Activated CD8-positive, alpha-beta memory T cell treated with anti-CD3 and anti-CD28 coated beads, Interleukin-2, amount 50 U/mL, for 1 hour (primary cell): Measurements from ENCODE around the gene ANXA5.

Source experiments
- DNase-seq: peaks from one replicate; pipeline ENCODE4 v3.0.0-alpha.2; 2020; ENCODE audit errors: extremely low read depth

Gene ANXA5

DNA sequence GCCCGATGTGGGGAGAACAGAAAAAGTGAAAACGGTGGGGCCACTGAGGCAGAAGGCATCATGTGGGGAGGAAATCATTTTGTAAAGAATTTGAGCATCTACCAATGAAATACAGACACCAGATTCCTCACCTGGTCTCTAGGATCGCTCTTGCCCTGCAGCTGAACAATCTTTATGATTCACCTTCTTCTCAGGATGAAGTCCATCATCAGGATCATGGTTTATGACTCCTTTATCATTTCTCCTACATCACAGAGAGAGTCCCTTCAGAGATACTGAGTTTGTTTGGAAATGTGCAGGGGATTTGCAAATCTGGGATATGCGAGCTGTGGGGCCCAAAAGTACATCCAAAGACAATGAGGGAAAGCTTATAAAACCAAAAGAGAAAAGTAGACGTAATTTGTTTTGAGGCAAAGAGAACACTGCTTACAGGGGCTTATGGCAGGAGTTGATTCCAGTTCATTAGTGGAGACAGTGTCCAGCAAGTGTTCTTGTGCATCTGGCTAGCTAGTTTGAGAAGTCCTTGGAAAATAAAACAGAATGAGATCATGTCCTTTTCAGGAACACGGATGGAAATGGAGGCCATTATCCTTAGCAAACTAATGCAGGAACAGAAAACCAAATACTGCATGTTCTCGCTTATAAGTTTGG lies 15.3 kb upstream of the ANXA5 start:
- no peak for DNase-seq

DNA sequence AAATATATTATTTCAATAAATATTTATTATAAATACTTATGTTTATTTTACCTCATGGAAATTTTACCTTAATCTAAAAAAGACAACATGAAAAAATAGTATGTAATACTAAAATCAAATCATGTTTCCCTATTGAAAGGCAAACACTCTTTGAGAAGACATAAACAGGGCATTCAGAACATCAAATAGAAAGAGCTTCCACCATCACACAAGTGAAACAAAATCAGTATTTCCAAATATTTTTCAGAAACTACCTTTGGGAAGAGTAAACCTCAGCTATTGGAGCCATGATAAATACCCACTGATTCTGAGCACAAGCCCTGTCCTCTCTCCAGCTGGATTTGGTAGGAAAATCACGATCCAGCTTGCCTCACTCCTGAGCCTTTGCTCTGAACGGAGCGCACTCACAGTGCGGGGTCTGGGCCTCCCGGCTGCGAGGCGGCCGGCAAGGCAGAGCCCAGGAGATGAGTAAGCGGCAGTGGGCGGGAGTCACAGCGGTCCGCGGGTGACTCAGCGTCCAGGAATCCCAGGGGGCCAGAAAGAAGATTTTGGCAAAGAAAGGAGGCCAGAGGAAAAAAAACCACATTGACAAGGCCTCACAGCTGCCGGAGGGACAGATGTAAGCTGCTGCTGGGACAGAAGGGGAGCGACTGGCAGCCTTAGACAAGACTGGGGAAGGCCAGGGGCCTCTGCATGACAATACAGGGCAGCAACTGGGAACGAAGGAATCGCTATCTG lies 14.7 kb upstream of the ANXA5 start:
- no peak for DNase-seq

DNA sequence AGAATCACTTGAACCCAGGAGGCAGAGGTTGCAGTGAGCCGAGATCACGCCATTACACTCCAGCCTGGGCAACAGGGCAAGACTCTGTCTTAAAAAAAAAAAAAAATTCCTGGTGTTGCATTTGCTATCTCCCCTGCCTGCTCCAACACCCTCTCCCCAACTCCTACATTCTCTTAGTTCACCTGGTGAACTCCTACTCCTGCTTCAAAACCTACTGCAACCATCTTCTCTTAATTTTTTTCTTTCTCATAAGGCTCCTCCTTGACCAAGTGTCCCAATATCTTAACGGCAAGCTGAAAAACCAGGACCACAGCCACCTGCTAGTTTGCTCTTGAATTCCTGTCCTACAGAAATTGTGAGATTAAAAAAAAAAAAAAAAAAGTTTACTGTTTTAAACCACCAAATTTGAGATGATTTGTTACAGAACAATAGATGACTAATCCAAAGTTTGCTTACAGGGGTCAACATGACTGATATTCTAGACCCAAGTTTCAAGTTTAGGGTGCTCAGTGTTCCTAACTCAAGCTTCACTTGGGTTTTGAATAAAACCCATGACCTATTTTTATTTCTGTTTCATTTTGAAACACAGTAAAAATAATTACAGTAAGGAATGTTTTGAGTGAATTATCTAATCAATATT lies 13.1 kb upstream of the ANXA5 start:
- no peak for DNase-seq

DNA sequence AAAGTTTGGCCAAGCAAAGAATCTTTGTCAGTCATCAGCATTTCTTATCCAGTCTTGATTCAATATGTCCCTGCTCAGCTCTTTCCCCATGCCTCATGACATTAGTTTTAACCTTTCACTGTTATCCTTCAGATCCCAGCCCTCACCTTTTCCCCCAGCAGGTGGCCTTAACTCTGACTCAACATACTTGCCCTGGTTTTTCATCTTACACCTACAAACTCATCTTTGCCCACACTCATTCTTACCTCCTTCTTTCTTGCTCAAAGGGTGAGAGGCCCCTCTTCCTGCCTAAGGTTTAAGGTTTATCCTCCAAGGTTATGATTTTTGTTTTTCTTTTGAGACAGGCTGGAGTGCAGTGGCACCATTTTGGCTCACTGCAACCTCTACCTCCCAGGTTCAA lies 10.6 kb upstream of the ANXA5 start:
- DNase-seq = no peak

DNA sequence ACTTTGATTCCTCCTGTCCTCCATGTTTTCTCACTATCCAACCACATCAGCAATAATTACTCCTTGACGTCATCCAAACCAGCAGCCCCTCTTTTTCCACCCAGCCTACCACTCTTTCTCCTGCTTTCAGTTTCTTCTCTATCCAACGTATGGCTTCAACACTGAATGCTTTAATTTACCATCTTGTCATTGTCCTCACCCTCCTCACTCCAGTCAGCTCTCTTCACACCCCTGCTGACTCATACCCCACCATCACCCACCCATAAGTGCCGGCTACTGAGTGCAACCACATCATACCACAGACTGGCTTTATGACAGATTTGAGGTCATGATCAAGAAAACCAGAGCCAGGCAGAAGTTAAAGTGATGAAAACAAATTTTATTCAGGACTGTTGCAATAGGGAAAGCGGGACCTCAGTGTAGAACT lies 9.8 kb upstream of the ANXA5 start:
- DNase-seq = no peak

DNA sequence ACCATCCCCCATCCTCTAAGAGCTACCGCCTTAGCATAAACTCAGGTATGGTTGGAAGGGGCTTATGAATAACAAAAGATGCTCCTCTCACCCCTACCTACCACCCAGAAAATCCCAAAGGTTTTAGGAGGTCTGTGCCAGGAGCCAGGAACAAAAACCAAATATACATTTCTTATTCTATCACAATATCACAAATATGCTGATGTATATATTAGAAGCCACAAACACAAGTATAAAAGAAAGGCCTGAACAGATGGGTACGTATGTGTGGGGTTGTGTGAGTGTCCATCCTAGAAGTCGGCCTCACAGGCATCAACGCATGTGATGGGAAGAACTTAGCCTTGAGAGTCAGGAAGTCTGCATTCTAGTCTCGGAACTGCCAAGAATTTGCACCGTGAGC lies 8.7 kb upstream of the ANXA5 start:
- no peak for DNase-seq

DNA sequence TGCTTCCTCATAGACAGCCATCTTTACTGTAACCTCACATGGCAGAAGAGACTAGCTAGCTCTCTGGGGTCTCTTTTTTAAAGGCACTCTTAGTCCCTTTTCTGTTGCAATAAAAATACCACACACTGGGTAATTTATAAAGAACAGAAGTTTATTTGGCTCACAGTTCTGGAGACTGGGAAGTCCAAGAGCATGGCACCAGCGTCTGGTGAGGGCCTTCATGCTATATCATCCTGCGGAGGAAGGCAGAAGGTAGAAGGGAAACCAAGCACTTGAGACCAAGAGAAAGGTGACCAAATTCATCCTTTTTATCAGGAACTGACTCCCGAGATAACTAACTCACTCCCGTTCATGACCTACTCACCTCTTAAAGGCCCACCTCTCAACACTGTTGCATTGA lies 5.4 kb upstream of the ANXA5 start:
- DNase-seq = no peak

DNA sequence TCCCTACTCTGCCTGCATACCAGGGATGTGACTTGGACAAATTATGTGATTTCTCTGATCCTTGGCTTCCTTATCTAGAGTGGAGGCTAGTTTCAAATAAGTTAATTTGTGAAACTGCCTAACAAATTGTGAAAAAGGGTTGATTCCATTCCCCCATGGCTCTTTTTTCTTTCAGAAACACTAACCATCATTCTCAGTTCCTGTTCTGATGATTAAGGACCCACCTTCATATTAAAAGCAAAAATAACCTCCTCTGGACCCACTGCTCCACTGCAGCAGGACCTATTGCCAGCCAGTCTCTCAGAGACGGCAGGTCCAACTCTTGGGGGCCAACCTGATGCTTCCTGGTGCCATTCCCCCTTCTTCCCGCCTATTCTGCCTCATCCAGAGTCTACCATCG lies 4.5 kb upstream of the ANXA5 start:
- no peak for DNase-seq

DNA sequence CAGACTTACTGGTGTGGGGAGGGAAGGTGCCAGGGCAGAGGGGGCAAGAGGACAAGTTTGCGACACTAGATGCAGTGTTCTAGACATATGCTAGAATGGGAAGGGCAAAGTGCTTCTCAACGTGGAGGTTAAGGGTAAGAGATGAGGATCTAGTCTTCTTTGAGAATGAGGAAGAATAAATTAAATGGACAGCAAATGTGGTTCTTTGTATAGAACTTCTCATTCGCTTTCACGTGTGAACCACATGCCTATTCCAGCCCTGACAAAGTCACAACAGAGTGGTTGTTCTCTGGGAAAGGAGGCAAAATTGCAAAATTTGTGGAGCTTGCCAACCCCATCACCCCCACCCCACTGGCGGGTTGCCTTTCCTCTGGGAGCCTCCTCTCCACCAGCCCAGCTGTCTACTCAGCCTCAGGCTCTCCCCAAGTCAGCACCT lies 1.5 kb upstream of the ANXA5 start:
- no peak for DNase-seq

DNA sequence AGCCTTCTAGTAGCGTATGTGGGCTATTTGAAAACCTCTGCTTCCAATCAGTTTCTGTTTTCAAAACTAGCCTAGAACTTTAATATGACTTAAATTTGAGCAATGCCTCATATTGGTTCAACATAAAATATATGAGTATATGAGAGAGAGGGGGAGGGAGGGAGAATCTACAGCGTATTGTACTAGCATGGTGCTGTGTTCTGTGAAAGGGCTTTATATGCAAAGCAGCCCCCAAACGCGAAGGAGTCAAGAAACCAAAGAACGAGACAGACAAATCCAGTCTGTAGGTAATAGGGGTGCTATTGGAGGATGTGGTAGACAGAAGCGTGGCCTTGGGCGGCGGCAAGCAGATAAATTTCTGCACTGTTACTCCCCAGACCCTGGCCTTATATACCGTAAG lies 784 bp upstream of the ANXA5 start:
- no peak for DNase-seq

DNA sequence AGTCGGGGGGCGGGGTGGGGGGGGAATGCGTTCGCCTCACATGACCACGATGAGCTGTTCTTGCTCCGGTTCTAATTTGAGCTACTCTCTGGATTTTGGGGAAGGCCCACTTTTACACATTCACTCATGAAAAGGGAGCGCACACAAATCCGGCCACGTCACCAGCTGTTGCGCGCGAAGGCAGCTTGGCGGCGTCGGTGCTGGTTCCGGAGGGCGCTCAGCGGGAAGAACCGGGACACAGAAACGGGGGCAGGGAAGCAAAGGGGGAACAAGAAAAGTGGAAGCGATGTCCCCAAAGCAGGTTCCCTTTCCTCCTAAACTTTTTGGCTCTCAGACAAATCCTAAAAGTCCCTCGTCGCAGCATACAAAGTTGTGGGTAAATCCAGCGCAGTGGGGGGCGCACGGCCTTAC lies 605 bp downstream of the ANXA5 start:
- no peak for DNase-seq

DNA sequence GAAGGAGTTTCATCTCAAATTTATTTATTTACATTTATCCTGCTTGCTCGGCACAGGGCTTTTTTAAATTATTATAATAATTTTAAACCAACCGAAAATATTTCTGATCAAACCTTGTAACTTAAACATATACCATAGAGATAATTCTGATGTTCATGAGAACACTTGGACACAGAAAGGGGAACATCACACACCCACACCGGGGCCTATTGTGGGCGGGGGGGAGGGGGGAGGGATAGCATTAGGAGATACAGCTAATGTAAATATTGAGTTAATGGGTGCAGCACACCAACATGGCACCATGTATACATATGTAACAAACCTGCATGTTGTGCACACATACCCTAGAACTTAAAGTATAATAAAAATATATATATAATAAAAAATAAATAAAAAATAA lies 2.9 kb downstream of the ANXA5 start:
- DNase-seq = no peak

DNA sequence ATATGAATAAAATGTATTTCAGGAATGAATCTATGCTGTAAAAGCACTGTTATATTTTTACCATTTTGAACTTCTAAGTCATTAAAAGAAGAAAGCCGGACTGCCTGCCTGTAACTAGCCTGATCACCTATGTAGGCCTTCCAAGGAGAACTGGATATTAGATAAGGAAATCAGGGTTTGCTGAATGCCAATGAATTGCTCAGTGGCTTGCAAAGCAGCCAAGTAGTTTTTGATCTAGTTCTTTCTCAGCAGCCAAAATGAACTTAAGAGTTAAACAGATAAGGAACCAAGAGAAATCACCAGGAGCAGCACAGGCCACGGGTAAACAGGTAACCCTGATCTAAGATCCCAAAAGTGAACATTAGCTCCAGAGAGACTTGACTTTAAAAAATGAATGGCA lies 3.3 kb downstream of the ANXA5 start:
- DNase-seq = no peak

DNA sequence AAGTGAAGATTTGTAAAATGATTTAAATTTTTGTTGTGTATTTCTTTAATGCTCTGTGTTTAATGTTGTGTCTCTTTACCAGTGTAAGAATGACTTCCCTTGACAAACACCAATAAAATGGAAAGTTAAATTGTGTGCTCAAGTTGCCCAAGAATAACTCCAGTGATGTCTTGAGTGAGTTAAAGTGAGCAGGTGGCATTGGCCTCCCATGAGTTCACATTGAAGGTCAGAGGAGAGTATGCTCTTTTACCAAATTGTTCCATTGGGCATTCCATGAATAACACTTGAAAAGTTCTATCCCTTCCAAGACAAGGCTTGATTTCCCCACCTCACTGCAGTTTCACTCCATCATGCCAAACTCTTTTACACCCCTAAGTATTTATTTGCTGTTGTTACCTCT lies 4.5 kb downstream of the ANXA5 start:
- DNase-seq = no peak

DNA sequence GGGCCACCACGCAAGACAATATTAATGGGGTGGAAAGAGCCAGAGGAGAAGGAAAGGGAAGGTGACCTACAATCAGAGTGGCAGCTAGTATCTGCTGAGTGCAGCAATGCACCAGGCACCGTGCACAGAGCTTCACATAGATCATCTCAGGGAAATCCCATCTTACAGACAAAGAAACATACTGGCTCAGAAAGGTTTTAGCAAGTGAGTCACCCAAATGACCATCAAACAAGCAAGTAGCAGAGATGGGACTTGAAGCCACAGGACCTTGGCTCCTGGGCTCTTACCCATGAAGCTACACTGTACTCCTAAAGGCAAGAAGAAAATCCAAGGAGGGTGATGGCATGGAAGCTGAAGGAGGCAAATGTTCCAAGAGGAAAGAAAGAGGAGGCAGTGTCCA lies 6.8 kb downstream of the ANXA5 start:
- no peak for DNase-seq

DNA sequence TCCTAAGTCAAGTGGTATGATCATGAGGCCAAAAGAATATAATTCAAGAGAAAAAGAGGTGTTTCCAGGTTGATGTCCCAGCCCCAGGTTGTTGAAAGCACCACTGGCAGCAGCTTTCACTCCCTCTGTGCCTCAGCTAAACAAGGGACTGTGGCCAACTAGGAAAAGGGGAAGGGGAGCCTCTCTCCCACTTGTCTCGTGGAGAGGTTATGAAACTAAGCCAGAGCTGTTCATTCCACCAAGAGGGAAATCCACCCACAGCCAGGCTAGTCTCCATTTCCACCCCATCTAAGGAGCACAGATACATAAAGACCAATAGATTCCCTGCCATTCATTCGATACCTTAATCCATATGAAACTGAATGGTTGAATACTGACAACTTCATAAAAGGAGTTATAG lies 8.1 kb downstream of the ANXA5 start:
- no peak for DNase-seq

DNA sequence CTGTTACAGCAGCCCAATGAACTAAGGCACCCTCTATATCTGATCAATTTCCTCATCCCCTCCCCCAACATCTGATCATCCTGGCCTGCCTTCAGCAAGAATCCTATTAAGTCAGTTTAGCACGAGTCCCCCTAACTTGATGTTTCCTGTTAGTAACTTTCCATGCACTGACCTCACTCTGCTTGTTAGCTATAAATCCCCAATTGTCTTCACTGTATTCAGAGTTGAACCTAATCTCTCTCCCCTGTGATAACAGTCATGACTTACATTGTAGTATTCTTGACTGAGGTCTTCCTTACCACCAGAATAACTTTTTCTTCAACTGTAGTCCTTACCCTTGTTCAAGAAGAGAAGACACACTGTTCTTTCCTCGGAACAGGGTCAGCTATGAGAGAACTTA lies 8.5 kb downstream of the ANXA5 start:
- no peak for DNase-seq

DNA sequence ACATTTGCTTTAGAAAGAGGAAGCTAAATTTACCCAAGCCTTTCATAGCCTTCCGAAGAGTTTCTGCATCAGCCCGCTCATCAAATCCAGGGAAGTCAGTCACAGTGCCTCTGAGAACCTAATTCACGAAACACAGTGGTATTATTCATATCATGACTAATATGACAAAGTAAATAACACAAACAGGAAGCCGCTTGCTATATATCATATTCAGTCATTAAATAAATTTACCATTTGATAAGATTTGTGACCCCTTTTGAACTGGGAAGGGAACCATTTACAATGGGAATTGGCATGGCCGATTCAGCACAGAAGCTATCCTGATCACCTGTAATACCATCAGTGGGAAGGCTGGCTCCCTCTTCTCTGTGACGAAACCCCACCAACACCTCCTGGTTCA lies 10.5 kb downstream of the ANXA5 start:
- no peak for DNase-seq

DNA sequence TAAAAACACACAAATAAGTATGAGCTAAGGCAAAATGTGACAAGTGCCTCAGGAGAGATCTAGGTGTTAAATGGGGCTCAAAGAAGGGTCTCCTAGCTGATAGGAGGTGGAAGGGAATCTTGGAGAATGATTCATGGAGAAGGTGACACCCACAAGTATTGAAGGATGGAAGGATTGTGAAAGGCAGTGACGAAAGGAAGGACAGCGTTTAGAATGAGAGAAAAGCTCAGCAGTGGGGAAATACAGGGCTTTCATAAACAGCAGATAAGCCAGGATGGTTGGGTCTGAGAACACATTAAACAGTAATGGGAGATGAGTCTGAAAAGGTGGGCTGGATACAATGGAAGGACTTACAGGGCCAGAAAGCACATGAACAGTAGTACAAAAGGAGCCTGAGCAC lies 11.5 kb downstream of the ANXA5 start:
- DNase-seq = no peak

DNA sequence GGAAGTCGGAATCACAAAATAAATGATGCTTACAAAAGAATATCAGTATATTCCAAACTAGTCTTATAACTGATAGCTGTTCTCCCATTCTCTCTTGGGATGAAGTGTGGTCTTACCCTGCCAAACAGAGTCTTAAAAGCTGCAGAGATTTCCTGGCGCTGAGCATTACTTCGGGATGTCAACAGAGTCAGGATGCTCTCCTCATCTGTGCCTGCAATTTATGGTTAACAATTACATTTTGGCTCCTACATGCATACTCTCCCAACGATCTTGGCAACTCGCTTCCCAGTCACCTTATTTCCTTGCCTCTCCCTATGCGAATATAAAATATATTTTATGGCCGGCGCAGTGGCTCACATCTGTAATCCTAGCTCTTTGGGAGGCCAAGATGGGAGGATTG lies 12.2 kb downstream of the ANXA5 start:
- no peak for DNase-seq

DNA sequence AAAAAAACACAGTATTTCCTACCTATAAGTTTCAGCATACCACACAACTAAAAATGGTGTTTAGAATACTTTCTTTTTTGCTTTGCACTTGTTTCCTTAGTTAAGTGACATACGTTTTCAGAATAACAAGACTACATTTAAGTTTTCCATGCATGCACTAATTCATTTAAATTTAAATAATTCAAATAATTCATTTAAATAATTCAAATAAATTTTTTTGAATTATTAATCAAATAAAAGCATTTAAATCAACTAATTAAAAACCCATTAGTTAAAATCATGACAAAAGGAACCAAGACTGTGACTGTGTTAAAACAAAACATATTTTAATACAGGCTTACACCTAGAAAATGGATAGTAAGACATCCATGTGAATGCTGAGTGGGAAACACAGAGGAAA lies 12.8 kb downstream of the ANXA5 start:
- DNase-seq = no peak

DNA sequence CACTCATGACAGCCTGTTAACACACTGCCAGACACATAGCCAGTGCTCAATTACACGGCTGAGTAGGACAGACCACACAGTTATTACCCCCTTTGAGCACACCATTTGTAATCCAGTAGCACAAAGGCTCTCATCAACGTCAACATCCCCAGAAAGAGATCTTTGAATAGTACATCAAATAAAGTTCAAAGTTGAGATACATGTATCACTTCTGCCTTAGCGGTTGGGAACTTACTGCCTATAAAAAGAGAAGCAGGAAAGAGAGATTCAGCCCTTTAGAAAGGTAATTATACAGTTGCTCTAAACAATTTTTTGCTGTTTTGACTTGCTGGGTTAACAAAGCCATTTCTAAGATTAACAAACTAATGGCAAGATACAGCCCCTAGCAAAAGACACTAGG lies 16.2 kb downstream of the ANXA5 start:
- DNase-seq = no peak

DNA sequence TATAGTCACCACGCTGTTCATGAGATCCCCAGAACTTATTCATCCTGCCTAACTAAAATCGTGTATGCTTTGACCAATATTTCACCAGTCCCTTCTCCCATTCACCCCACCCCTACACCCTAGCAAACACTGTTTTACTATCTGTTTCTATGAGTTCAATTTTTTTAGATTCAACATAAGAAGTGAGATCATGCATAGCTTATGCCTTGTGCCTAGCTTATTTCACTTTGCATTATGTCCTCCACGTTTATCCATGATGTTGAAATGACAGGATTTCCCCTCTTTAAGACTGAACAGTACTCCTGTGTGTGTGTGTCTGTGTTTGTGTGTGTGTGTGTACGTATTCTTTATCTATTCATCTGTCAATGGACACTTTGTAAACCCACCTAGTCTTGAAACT lies 16.8 kb downstream of the ANXA5 start:
- no peak for DNase-seq
